Tibial nerve (tissue), 4 donors: ENCODE measurements around the gene SAMHD1. TPM values are rescaled to one million over a fixed set of nuclear protein-coding genes. Genes with fewer than 3 reads are reported as not detected.
"Not testable (repeated sequence)": the region's sequence is repeated elsewhere in the genome, so short reads cannot be mapped to it uniquely, and the experiment has no call there.

Source experiments
- DNase-seq, 2 donors: peaks; one replicate each; pipeline ENCODE4 v3.0.0-alpha.2; 2019; ENCODE audit warnings: low spot score in 2 of 2
- H3K27ac ChIP-seq, 4 donors: fragments of 200-600 bp; sonication (generic) in 3 of 4; one replicate each; pipeline ENCODE4 v1.5.1; 2017 to 2019; ENCODE audit warnings: mild to moderate bottlenecking in 1 of 4
- H3K27me3 ChIP-seq, 2 donors: fragments of 200-600 bp; sonication (generic) in 1 of 2; one replicate each; pipeline versions ENCODE4 v1.5.1 to v1.6.0; 2017 to 2019
- H3K36me3 ChIP-seq, 3 donors: fragments of 200-600 bp; sonication (generic); one replicate each; pipeline ENCODE4 v1.5.1; 2018 to 2019
- H3K4me1 ChIP-seq, 4 donors: fragments of 200-600 bp; sonication (generic) in 3 of 4; one replicate each; pipeline ENCODE4 v1.5.1; 2017 to 2019
- H3K4me3 ChIP-seq, 4 donors: fragments of 200-600 bp; sonication (generic) in 3 of 4; one replicate each; pipeline ENCODE4 v1.5.1; 2017 to 2019; ENCODE audit warnings: mild to moderate bottlenecking in 1 of 4, moderate library complexity in 1 of 4
- H3K9me3 ChIP-seq, 4 donors: fragments of 200-600 bp; sonication (generic) in 3 of 4; one replicate each; pipeline ENCODE4 v1.5.1; 2017 to 2019
- EP300 ChIP-seq, 2 donors: sonication (generic); formaldehyde crosslinking; IDR thresholded peaks; one replicate each; pipeline ENCODE4 v1.6.1; 2017; ENCODE audit warnings: antibody characterized with exemption in 2 of 2, mild to moderate bottlenecking in 1 of 2
- POLR2A ChIP-seq, 2 donors: fragments of 450-650 bp; IDR thresholded peaks; one replicate each; pipeline ENCODE4 v1.6.1; 2017; ENCODE audit warnings: antibody characterized with exemption in 2 of 2, mild to moderate bottlenecking in 2 of 2, moderate library complexity in 2 of 2
- WGBS, 2 donors: methylation state at CpG; one replicate each; pipeline ENCODE4 v1.1.5; 2018; 5-methylcytosine and 5-hydroxymethylcytosine counted together
- total RNA-seq, 4 donors: library from RNA; depleted of rRNA; stranded (reverse); fragments of >200 nt; gene quantifications; one replicate each; pipeline ENCODE4 v1.1.0, GENCODE V29; 2016
- TF ChIP-seq, protein P1 (sequence below), 5 experiments: fragments of 200-600 bp in 3 of 5; fragments of 450-650 bp in 2 of 5; sonication (generic) in 3 of 5; IDR thresholded peaks; one replicate each; pipeline ENCODE4 v1.5.1; 2016 to 2019; ENCODE audit warnings: antibody characterized with exemption in 5 of 5, mild to moderate bottlenecking in 3 of 5, moderate library complexity in 2 of 5

Gene SAMHD1
- total RNA-seq, 4 donors from 2014 or later: 466 to 595 (median 566) TPM

DNA sequence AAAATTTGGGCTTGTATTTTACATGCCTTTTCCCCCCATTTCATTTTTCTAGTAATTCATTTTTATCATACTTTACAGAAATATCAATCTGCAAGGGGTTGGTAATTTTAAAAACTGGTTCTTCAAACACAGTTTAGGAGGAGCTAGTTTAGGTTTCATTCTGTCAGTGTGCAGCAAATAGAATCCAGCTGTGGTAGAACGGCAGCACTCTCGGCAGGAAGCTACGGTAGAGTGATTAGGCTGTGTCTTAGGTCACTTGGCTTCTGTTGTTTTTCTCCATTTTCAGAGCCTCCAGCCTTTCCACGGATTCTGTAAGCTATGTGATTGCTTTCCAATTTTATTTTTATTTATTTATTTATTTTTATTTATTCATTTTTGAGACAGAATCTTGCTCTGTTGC lies 42.9 kb downstream of the SAMHD1 start:
- Histone ChIP-seq H3K4me1 (no peaks in the 10 kb centered on the region), H3K36me3 (peaks cover 13 to 98% (median 22%) of the 10 kb centered on the region in 3 donors), H3K27ac (no peak overlapping the region), H3K4me3 (no peak overlapping the region), H3K27me3 (no peaks in the 10 kb centered on the region), H3K9me3 (no peaks in the 10 kb centered on the region)
- TF ChIP-seq, protein P1, sequence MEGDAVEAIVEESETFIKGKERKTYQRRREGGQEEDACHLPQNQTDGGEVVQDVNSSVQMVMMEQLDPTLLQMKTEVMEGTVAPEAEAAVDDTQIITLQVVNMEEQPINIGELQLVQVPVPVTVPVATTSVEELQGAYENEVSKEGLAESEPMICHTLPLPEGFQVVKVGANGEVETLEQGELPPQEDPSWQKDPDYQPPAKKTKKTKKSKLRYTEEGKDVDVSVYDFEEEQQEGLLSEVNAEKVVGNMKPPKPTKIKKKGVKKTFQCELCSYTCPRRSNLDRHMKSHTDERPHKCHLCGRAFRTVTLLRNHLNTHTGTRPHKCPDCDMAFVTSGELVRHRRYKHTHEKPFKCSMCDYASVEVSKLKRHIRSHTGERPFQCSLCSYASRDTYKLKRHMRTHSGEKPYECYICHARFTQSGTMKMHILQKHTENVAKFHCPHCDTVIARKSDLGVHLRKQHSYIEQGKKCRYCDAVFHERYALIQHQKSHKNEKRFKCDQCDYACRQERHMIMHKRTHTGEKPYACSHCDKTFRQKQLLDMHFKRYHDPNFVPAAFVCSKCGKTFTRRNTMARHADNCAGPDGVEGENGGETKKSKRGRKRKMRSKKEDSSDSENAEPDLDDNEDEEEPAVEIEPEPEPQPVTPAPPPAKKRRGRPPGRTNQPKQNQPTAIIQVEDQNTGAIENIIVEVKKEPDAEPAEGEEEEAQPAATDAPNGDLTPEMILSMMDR (IDR thresholded peaks at IDR 0.05): no peak
- no peak for TF ChIP-seq EP300 (IDR thresholded peaks at IDR 0.05)
- TF ChIP-seq POLR2A (IDR thresholded peaks at IDR 0.05): no peak
- WGBS, 2 donors: 54 to 56% methylated on average over 4 of the region's 4 CpGs
- DNase-seq: no peak

DNA sequence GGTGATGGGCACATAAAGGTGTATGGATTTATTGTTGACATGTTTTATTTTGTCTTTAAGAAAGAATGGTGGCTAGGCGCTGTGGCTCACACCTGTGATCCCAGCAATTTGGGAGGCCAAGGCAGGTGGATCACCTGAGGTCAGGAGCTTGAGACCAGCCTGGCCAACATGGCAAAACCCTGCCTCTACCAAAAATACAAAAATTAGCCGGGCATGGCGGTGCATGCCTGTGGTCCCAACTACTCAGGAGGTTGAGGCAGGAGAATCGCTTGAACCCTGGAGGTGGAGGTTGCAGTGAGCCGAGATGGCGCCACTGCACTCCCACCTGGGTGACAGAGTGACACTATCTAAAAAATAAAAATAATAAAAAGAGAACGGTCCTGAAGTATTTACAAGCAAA lies 45.4 kb downstream of the SAMHD1 start:
- H3K4me3 ChIP-seq, H3K27ac ChIP-seq, H3K4me1 ChIP-seq, H3K27me3 ChIP-seq, DNase-seq, H3K9me3 ChIP-seq: not testable (repeated sequence)
- 95 to 96% methylated on average over 7 of the region's 7 CpGs for WGBS, 2 donors
- H3K36me3 ChIP-seq: peaks cover 9 to 100% (median 35%) of the 10 kb centered on the region in 3 donors

DNA sequence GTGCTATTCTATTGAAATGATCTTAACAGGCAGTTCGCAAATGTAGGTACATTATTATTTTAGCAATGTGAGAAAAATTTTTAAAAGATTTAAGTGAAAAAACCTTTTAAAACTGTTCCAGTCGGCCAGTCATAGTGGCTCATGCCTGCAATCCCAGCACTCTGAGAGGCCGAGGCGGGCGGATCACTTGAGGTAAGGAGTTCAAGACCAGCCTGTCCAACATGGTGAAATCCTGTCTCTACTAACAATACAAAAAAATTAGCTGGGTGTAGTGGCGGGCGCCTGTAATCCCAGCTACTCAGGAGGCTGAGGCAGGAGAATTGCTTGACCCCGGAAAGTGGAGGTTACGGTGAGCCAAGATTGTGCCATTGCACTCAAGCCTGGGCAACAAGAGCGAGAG lies 45.9 kb downstream of the SAMHD1 start:
- not testable (repeated sequence) for H3K4me1 ChIP-seq, H3K27me3 ChIP-seq, H3K4me3 ChIP-seq, H3K9me3 ChIP-seq, H3K27ac ChIP-seq, DNase-seq
- 95 to 96% methylated on average over 10 of the region's 10 CpGs for WGBS, 2 donors
- H3K36me3 ChIP-seq: peaks cover 9 to 100% (median 38%) of the 10 kb centered on the region in 3 donors

DNA sequence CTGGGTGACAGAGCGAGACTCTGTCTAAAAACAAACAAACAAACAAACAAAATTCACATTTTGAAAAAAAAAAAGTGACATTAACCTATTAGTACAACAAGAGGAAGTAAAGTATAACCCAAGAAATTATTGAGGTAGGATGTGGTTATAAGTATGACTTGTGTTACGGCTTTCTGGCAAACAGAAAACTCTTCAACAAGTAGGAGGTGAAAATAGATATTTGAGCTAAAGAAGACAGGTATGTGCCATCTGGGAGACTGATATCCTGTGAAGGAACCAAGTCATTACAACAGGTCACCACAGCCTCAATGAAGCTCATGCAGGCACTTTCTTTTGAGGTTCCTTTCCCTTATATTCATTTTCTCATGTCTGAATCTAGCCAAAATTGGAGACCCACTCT lies 46.8 kb downstream of the SAMHD1 start:
- Histone ChIP-seq H3K27me3 (no peaks in the 10 kb centered on the region), H3K4me3 (no peak overlapping the region)
- WGBS, 2 donors: 91 to 100% methylated on average over 2 of the region's 2 CpGs

DNA sequence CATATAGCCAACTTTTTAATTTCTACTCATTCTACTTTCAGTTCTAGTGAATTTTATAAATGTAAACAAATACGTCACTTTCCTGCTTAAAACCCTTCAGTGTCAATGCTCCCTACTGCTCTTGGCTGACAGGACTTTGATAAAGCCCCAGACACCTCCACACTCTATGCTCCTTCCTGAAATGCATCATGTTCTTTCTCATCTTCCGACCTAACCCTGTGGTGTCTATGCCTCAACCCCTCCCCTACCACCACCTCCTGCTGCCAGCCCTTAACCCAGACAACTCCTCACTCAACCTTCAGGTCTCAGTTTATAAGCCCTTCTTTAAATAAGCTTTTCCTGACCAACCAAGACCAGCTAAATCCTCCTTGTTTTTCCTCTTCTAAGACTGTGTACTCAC lies 56.5 kb downstream of the SAMHD1 start:
- H3K27me3 ChIP-seq: no peaks in the 10 kb centered on the region
- no peaks in the 10 kb centered on the region for H3K4me1 ChIP-seq
- H3K9me3 ChIP-seq: no peaks in the 10 kb centered on the region
- WGBS, 2 donors: 80 to 82% methylated on average over 2 of the region's 2 CpGs
- H3K4me3 ChIP-seq: no peak overlapping the region
- no peak for DNase-seq
- H3K27ac ChIP-seq: no peak overlapping the region
- peaks cover 13 to 100% (median 60%) of the 10 kb centered on the region in 3 donors for H3K36me3 ChIP-seq
- TF ChIP-seq EP300 (IDR thresholded peaks at IDR 0.05): no peak
- no peak for TF ChIP-seq POLR2A (IDR thresholded peaks at IDR 0.05)

More for the DNA sequence above, 46.8 kb downstream of the SAMHD1 start:
- no peak for DNase-seq
- no peaks in the 10 kb centered on the region for H3K9me3 ChIP-seq
- TF ChIP-seq, protein P1 (IDR thresholded peaks at IDR 0.05): no peak
- TF ChIP-seq EP300 (IDR thresholded peaks at IDR 0.05): peak in 1 of 2 donors; percentile 5
- H3K27ac ChIP-seq: no peak overlapping the region
- peaks cover 9 to 100% (median 41%) of the 10 kb centered on the region in 3 donors for H3K36me3 ChIP-seq
- H3K4me1 ChIP-seq: no peaks in the 10 kb centered on the region

DNA sequence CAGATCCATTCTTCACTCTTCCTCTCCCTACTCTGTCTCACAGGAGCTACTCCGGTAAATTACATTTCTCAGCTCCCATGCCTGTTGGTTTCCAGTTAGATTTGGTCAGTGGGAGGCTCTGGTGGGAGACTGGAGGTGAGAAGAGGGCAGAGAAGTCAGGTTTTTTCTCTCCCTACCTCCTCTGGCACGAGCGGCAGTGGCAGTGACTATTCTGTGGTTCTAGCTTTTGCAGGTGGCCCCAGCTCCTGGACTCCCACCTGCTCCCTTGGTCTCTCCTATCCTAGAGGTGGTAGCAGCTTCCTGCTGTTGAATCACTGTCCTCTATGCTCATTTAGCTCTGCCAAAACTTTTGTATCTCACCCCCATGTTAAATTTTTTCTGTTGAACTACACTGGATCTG lies 57.7 kb downstream of the SAMHD1 start:
- H3K9me3 ChIP-seq: no peaks in the 10 kb centered on the region
- TF ChIP-seq EP300 (IDR thresholded peaks at IDR 0.05) (no peak), POLR2A (IDR thresholded peaks at IDR 0.05) (no peak)
- TF ChIP-seq, protein P1 (IDR thresholded peaks at IDR 0.05): no peak
- no peak overlapping the region for H3K27ac ChIP-seq
- H3K4me1 ChIP-seq: no peaks in the 10 kb centered on the region
- DNase-seq: no peak
- peaks cover 13 to 100% (median 54%) of the 10 kb centered on the region in 3 donors for H3K36me3 ChIP-seq
- WGBS, 2 donors: 82 to 85% methylated on average over 3 of the region's 3 CpGs
- H3K27me3 ChIP-seq: no peaks in the 10 kb centered on the region
- H3K4me3 ChIP-seq: no peak overlapping the region

DNA sequence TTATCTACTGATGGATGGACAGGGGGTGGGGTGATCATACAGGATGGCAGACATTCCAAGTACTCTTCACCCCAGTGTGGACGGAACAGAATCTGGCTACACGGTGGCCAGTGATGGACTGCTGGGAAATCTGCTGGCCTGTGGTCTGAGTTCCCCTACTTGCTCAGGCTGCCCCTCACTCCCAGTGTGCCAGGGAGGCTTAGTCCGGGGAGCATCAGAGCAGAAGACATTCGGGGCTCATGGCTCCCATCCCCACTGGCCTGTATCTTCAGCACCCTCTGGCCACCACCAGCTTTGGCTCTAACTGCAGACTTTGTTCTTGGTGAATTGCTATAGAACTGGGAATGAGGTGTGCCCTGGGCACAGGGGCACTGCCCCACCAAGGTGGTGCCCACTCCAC lies 60.3 kb downstream of the SAMHD1 start:
- Histone ChIP-seq H3K27me3 (no peaks in the 10 kb centered on the region), H3K36me3 (peaks cover 10 to 76% (median 32%) of the 10 kb centered on the region in 3 donors), H3K4me3 (no peak overlapping the region), H3K9me3 (no peaks in the 10 kb centered on the region), H3K27ac (peak overlapping the region in 1 of 4 donors; percentile 25), H3K4me1 (peaks cover 0 to 19% (median 7%) of the 10 kb centered on the region in 4 donors)
- WGBS, 2 donors: 95 to 97% methylated on average over 4 of the region's 4 CpGs
- DNase-seq: no peak
- TF ChIP-seq POLR2A (IDR thresholded peaks at IDR 0.05) (no peak), EP300 (IDR thresholded peaks at IDR 0.05) (no peak)
- TF ChIP-seq, protein P1 (IDR thresholded peaks at IDR 0.05): no peak
